Natural killer cell (primary cell): ENCODE measurements around the gene PA2G4. TPM values are rescaled to one million over a fixed set of nuclear protein-coding genes. Genes with fewer than 3 reads are reported as not detected.
A peak's percentile ranks its signal among the peaks of the same experiment; 100 is the strongest.

Experiments used
- ATAC-seq, 3 donors: fragments of 150-1000 bp in 2 of 3; fragments of 200-7000 bp in 1 of 3; cut with Tn5 transposase; 1 replicate in 1 of 3; 2 replicates in 2 of 3; pipeline ENCODE4 v1.10.0; 2021; ENCODE audit warnings: mild to moderate bottlenecking in 2 of 3, moderate library complexity in 2 of 3
- DNase-seq, 2 donors: peaks; one replicate each; pipeline versions ENCODE4 v3.0.0 to v3.0.0-alpha.2; 2013 to 2021; ENCODE audit warnings: mixed read lengths in 1 of 2
- H3K27ac ChIP-seq: one replicate; pipeline ENCODE4 v1.5.1; 2013; ENCODE audit warnings: mild to moderate bottlenecking, low read length
- H3K27me3 ChIP-seq: one replicate; pipeline ENCODE4 v1.6.1; 2013; ENCODE audit warnings: low read length; ENCODE audit not compliant: control insufficient read depth, insufficient read depth
- H3K36me3 ChIP-seq: one replicate; pipeline ENCODE4 v1.6.1; 2013; ENCODE audit warnings: low read length; ENCODE audit not compliant: control insufficient read depth, insufficient read depth
- H3K4me1 ChIP-seq: one replicate; pipeline ENCODE4 v1.6.1; 2013; ENCODE audit warnings: low read length; ENCODE audit not compliant: control insufficient read depth, insufficient read depth
- H3K4me3 ChIP-seq: one replicate; pipeline ENCODE4 v1.5.1; 2013; ENCODE audit warnings: low read length
- H3K9me3 ChIP-seq: one replicate; pipeline ENCODE4 v1.6.1; 2013; ENCODE audit warnings: low read length; ENCODE audit not compliant: control insufficient read depth, insufficient read depth
- H3K27ac Mint-ChIP-seq, 2 donors: one replicate each; pipeline ENCODE4 v1.8.0; 2022; ENCODE audit warnings: mild to moderate bottlenecking in 2 of 2, mixed read lengths in 2 of 2, moderate library complexity in 1 of 2
- H3K27me3 Mint-ChIP-seq, 2 donors: one replicate each; pipeline ENCODE4 v1.8.0; 2022; ENCODE audit warnings: low read depth in 2 of 2, mixed read lengths in 2 of 2
- H3K36me3 Mint-ChIP-seq: one replicate; pipeline ENCODE4 v1.8.0; 2022; ENCODE audit warnings: mixed read lengths
- H3K4me1 Mint-ChIP-seq, 2 donors: one replicate each; pipeline ENCODE4 v1.8.0; 2022; ENCODE audit warnings: mixed read lengths in 2 of 2
- H3K4me3 Mint-ChIP-seq: one replicate; pipeline ENCODE4 v1.8.0; 2022; ENCODE audit warnings: mild to moderate bottlenecking, moderate library complexity, mixed read lengths
- H3K9me3 Mint-ChIP-seq, 2 donors: one replicate each; pipeline ENCODE4 v1.8.0; 2022; ENCODE audit warnings: mixed read lengths in 2 of 2
- WGBS: methylation state at CpG from one replicate; pipeline ENCODE4 v1.1.7; 2013; ENCODE audit warnings: missing lambda C conversion rate; ENCODE audit not compliant: insufficient coverage; 5-methylcytosine and 5-hydroxymethylcytosine counted together
- intact Hi-C: fragments of 100-400 bp; cut with micrococcal nuclease; formaldehyde crosslinking; loops from one replicate; pipeline ENCODE4 v1.14.2; 2022
- total RNA-seq, 4 donors: library from RNA; stranded (reverse); fragments of 120-200 nt in 1 of 4; gene quantifications; one replicate each; pipeline versions ENCODE4 v1.2.3 to v1.2.4, GENCODE V29; 2013 to 2022
- TF ChIP-seq, protein P1 (sequence below): fragments of 200-600 bp; IDR thresholded peaks from one replicate; pipeline ENCODE4 v1.8.0; 2022; ENCODE audit warnings: antibody characterized with exemption

Gene PA2G4
- total RNA-seq, 3 donors from 2014 or later (not counting 1 experiment from before 2014, with no cell fraction given) = 78.5 to 86.4 (median 79.7) TPM

DNA sequence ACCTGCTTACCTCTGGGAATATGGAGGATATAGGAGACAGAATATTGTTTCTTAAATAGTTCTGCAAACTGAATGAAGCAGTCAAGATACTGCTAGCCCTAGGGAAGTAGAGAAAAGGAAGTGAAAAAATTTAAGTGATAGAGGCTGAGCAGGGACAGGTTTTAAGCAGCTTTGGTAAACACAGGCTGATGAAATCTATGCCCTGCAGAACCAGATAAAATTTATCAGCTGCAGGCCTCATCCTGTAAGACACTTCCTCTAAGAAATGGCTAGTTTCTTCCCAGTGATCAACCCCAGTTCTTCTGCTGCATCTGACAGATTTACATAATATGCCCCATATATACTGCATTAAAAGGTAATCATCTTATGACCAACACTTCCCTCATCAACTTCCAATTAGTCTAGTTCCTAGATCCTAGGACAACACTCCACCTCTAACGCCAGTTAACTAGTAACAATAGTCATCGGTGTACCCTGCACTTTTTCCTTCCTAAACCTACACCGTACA, 22.4 kb downstream of the PA2G4 start:
- peaks cover 52 to 63% of the 10 kb centered on the region in 2 donors for H3K4me1 Mint-ChIP-seq
- H3K27me3 Mint-ChIP-seq = no peaks in the 10 kb centered on the region
- WGBS = 36% methylated on average over 3 of the region's 3 CpGs
- Histone ChIP-seq H3K27ac (peak overlapping the region; percentile 83), H3K4me1 (peaks cover 45% of the 10 kb centered on the region), H3K4me3 (no peak overlapping the region), H3K9me3 (no peaks in the 10 kb centered on the region), H3K36me3 (peaks cover 25% of the 10 kb centered on the region), H3K27me3 (no peaks in the 10 kb centered on the region)
- intact Hi-C loops = loop anchor here (1.0 to 5.0 kb wide), 4 partner anchors 8 to 388 kb away; partner anchors contain the start of genes CNPY2 and ZC3H10
- no peaks in the 10 kb centered on the region for H3K9me3 Mint-ChIP-seq
- peak overlapping the region; percentile 97 for H3K4me3 Mint-ChIP-seq
- H3K36me3 Mint-ChIP-seq = peaks cover 11% of the 10 kb centered on the region
- peak overlapping the region; percentile 88 to 93 for H3K27ac Mint-ChIP-seq
- TF ChIP-seq, protein P1, sequence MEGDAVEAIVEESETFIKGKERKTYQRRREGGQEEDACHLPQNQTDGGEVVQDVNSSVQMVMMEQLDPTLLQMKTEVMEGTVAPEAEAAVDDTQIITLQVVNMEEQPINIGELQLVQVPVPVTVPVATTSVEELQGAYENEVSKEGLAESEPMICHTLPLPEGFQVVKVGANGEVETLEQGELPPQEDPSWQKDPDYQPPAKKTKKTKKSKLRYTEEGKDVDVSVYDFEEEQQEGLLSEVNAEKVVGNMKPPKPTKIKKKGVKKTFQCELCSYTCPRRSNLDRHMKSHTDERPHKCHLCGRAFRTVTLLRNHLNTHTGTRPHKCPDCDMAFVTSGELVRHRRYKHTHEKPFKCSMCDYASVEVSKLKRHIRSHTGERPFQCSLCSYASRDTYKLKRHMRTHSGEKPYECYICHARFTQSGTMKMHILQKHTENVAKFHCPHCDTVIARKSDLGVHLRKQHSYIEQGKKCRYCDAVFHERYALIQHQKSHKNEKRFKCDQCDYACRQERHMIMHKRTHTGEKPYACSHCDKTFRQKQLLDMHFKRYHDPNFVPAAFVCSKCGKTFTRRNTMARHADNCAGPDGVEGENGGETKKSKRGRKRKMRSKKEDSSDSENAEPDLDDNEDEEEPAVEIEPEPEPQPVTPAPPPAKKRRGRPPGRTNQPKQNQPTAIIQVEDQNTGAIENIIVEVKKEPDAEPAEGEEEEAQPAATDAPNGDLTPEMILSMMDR = no peak
- ATAC-seq (no peak), DNase-seq (peak in 1 of 2 donors; percentile 37)

DNA sequence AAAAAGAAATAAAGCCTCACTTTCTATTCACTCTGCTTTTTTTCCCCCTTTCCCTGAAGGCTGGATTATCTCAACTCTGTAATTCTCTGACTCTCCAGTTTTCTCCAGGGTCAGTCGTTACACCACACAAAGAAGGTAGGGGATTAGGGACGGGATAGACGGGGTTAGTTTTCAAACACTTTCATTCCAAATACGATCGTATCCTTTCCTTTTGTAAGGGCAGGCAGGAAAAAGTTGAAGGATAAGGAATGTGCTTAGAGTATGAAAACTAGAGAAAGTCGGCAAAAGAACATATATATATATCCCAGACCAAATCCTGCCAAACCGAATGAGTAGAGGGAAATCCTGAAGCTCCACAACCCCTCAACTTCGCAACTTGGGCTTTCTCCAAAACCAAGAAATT, 23.1 kb downstream of the PA2G4 start:
- Histone ChIP-seq H3K36me3 (peaks cover 28% of the 10 kb centered on the region), H3K4me3 (no peak overlapping the region), H3K9me3 (no peaks in the 10 kb centered on the region), H3K4me1 (peaks cover 45% of the 10 kb centered on the region), H3K27me3 (no peaks in the 10 kb centered on the region), H3K27ac (peak overlapping the region; percentile 83)
- Mint-ChIP-seq H3K27ac (peak overlapping the region; percentile 88 to 93), H3K9me3 (no peaks in the 10 kb centered on the region), H3K4me3 (peak overlapping the region; percentile 97), H3K4me1 (peaks cover 52 to 68% of the 10 kb centered on the region in 2 donors), H3K36me3 (peaks cover 18% of the 10 kb centered on the region), H3K27me3 (no peaks in the 10 kb centered on the region)
- no peak for ATAC-seq
- 0% methylated on average over 3 of the region's 8 CpGs for WGBS
- DNase-seq = no peak
- TF ChIP-seq, protein P1 = no peak
- intact Hi-C loops = loop anchor here (2.0 to 5.0 kb wide), 2 partner anchors 190 to 389 kb away; partner anchors contain the start of gene CNPY2

DNA sequence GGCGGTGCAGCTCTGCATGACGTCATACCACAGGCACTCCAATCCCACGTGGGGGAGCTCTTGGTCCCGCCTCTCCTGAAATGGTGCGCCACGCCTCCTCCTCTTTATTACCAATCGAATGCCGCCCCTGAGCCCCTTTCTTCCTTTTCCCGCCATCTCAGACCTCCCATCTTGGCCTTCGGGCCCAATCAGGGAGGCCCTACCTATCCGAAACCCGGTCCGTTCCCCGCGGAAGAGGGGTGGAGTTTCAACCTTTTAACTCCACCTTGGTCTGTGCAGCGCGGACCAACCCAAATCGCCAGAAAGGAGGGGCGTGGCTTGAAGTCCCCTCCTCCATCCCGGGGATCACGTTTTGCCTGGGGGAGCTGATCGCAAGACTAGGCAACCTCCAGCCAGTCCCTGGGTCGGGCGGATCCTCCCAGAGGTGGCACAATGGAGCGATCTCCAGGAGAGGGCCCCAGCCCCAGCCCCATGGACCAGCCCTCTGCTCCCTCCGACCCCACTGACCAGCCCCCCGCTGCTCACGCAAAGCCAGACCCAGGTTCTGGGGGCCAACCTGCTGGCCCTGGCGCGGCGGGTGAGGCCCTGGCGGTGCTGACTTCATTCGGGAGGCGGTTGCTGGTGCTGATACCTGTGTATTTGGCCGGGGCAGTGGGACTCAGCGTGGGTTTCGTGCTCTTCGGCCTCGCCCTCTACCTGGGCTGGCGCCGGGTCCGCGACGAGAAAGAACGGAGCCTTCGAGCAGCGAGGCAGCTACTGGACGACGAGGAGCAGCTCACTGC, 23.7 kb downstream of the PA2G4 start, which contains the start of gene ESYT1:
Gene ESYT1 (plus strand): TSS at position 380 of the 782 bp plus-strand sequence. CDS start 53 bp downstream, at position 433.
- H3K27ac ChIP-seq = peak within 1 kb of the TSS; percentile 85
- TF ChIP-seq, protein P1 = no peak
- H3K9me3 ChIP-seq = no peaks in the 10 kb centered on the region
- H3K27me3 ChIP-seq = no peaks in the 10 kb centered on the region
- intact Hi-C loops = loop anchor here (1.0 to 5.0 kb wide), 3 partner anchors 24 to 389 kb away; partner anchors contain the start of genes CNPY2 and MYL6B
- no peaks in the 10 kb centered on the region for H3K27me3 Mint-ChIP-seq
- H3K27ac Mint-ChIP-seq = peak within 1 kb of the TSS; percentile 88 to 93
- no peaks in the 10 kb centered on the region for H3K9me3 Mint-ChIP-seq
- H3K4me1 Mint-ChIP-seq = peaks cover 52 to 68% of the 10 kb centered on the region in 2 donors
- H3K36me3 ChIP-seq = peaks cover 31% of the 10 kb centered on the region
- peaks cover 45% of the 10 kb centered on the region for H3K4me1 ChIP-seq
- peak within 1 kb of the TSS; percentile 90 for H3K4me3 ChIP-seq
- ATAC-seq (peak; percentile 87 to 96 (median 90)), DNase-seq (peak; percentile 91 to 100)
- H3K4me3 Mint-ChIP-seq = peak within 1 kb of the TSS; percentile 97
- peaks cover 18% of the 10 kb centered on the region for H3K36me3 Mint-ChIP-seq
- under 1% methylated on average over 49 of the region's 49 CpGs for whole genome bisulfite sequencing
